Measurements from ENCODE around the gene SPRR3.

DNA sequence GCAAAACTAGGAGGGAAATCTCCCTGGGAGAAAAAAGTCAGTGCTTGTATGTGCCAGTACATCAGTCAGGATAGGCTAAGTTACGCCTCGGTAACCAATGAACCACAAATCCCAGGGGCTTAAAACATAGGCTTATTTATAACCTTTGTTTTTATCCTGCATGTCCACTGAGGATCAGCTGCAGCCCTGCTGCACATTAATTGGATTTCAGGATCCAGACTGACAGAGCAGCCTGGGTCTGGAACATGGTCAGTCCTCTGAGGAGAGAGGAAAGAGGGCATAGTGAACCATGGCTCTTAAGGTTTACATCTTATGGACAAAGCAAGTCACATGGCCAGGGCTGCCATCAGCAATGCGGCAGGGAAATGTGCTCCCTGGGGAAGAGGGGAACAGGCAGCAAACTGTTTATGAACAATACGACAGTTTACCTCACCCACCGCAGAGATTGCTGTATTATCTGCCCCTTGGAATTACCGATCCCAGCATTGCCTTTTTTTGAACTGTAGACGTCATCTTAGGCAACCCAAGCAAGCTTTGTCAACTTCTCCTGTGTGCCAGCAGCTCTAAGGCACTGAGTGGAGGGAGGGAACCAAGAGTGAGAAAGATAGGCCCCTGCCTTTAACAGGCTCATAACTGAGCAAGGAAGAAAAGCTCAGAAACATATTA lies 40.2 kb upstream of the SPRR3 start:
- no peak for TF ChIP-seq POLR2A (IDR thresholded peaks at IDR 0.05; ENCODE audit: extremely low read depth, insufficient read length)
- TF ChIP-seq, protein P1, sequence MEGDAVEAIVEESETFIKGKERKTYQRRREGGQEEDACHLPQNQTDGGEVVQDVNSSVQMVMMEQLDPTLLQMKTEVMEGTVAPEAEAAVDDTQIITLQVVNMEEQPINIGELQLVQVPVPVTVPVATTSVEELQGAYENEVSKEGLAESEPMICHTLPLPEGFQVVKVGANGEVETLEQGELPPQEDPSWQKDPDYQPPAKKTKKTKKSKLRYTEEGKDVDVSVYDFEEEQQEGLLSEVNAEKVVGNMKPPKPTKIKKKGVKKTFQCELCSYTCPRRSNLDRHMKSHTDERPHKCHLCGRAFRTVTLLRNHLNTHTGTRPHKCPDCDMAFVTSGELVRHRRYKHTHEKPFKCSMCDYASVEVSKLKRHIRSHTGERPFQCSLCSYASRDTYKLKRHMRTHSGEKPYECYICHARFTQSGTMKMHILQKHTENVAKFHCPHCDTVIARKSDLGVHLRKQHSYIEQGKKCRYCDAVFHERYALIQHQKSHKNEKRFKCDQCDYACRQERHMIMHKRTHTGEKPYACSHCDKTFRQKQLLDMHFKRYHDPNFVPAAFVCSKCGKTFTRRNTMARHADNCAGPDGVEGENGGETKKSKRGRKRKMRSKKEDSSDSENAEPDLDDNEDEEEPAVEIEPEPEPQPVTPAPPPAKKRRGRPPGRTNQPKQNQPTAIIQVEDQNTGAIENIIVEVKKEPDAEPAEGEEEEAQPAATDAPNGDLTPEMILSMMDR (IDR thresholded peaks at IDR 0.05; ENCODE audit: low read depth, low read length), result no peak
- TF ChIP-seq, protein P2, sequence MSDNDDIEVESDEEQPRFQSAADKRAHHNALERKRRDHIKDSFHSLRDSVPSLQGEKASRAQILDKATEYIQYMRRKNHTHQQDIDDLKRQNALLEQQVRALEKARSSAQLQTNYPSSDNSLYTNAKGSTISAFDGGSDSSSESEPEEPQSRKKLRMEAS (IDR thresholded peaks at IDR 0.05; ENCODE audit: low read depth, low read length), result no peak
- TF ChIP-seq MYC (IDR thresholded peaks at IDR 0.05; ENCODE audit: low read depth, low read length), result no peak

Measured in NB4 (cell line).